GM21526 (cell line): Measurements from ENCODE around the gene SMIM9.

Source experiments
- ATAC-seq: cut with Tn5 transposase; IDR thresholded peaks from one replicate; pipeline ENCODE4 v1.9.1; 2021; ENCODE audit warnings: moderate library complexity; ENCODE audit not compliant: unreplicated experiment, low FRiP score

The SMIM9 gene

DNA sequence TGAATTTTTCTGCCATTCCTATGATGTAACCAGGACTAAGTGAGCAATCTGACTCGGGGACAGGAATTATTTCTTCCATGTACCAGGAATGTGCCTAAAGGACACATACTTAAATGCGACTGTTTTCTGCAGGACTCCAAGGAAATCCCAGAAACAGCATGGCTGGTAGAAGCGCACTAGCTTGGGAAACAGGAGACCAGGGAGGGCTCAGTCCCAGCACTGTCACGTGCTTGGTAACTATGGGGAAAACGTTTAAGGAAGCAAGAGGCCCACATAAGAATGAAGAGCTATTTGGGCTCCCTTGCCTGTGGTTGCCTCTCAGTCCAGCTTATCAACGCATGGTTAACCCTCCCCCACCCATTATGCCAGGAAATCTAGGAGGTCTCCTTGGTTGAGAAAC is 48.7 kb downstream of the SMIM9 start:
- ATAC-seq, result no peak

DNA sequence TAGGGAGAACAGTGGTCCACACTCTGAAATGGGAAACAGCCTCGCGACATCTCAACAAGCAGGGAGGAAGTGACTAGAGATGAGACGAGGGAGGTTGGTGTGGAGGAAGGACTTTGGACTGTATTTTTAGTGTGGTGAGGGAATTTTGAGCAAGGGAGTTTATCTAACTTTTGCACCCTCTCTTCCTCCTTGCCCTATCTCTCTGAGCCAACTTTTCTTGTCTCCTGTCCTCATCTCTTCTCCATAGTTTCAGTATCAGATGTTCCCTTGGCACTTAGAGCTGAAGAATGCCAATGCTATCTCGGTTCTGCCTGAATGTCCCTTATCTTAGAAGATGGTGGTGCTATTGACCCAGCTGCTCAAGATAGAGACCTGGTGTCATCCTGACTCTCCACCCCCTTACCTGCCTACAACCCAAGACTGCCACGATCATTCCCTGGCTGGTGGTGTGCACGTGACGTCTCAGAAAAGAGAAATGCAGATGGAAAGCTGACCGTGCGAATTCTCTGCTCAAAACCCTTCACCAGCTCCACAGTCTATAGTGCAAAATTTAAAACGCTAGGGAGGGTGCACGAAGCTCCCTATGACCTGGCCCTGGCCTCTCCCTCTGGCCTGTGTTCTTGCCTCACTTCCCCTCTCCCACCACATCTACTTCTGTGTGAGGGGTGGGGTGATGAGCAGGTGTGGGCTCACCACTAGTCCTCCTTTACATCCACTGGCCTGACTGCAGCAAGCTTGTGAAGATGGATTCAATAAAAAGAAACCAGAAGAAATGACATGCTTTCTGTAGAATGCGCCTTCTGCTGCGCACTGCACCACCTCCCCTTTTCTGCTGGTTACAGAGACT is 50.1 kb downstream of the SMIM9 start:
- ATAC-seq, result no peak

DNA sequence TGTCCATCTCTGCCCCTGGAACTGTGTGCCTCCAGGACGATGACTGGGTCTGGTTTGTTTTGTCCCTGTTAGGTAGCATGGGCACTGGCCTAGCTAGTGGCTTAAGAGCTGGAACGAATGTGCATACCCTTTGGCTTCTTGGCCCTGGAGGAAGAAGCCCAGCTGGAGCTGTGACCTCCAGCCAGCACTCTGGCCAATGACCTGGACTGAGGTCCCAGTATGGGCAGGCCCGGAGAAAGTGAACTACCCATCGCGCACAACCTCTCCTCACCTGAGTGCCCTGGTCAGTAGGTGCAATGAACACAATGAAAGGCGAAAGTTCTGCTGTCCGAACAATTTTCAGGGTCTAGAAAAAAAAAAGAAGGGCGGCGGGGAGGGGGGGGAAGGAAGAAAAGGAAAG is 53.5 kb downstream of the SMIM9 start:
- ATAC-seq, result no peak

DNA sequence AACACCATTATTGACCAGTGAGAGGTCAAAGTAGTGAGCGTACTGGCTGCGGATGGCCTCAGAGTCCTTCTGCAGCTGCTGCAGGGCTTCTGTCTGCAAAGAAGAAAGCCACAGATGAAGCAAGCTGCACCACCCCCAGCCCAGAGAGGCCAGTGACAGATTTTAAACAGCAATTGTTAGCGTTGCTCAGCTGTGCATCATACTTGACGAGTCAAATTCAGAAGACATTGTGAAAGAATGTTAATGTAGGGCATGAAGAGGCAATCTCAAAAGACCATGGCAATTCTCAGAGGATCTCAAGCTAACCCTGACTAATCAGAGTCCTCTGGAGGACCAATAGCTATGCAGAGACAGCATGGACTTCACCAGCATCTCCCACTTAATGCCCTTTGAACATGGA is 55.2 kb downstream of the SMIM9 start:
- ATAC-seq, result no peak

DNA sequence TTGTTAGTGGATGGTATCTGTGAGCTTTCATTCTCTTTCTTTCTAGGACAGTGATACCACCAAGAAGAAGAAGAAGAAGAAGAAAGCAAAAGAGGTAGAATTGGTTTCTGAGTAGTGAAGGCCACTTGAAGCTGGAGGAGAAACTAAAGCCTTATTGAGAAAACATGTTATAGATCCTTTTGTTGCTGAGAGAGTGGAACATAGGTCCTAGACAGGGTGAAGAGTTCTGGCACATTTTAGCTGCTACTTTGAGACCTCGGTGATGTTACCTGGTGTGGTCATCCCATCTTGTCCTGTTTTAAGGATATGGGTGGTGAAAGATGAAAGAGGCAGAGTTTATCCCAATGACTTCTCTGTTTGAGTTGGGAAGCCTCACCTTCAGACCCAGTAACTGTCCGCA is 57.7 kb downstream of the SMIM9 start:
- ATAC-seq, result no peak

DNA sequence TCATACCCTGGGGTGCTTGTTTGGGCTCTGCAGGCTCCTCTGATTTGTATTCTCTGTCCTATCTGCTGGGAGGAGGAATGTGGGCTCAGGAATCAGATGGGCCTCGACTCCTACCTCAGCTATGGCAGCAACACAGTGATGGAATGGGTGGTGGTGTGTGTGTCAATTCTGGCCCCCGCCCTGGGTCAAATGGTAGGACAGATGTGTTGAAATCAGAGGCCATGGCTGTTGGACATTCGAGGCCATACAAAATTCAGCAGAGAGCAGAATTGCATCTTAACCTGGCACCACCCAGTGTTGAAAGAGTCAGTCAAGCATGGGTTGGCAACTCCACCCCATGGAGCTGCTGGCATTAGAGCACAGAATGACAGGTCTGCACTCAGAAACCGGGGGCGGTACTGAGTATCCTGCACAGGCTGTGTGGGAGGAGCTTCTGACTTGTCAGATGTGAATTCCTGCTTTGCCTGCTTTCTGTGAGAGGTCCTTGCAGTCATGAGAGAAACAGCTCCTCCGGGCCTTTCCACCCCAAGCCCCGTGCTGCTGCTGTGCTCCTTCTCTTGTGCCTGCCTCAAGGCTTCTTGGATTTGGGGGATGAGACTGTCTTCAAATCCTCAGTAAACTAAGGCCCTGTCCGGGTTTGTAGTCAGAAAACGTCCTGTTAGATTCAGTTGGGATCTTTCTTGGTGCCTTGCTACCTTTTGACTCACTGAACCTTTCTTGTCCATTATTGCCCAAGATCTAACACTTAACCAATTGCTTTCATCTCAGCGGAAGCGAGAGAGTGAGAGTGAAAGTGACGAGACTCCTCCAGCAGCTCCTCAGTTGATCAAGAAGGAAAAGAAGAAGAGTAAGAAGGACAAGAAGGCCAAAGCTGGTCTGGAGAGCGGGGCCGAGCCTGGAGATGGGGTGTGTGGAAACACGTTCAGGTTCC is 58.8 kb downstream of the SMIM9 start:
- ATAC-seq, result no peak

DNA sequence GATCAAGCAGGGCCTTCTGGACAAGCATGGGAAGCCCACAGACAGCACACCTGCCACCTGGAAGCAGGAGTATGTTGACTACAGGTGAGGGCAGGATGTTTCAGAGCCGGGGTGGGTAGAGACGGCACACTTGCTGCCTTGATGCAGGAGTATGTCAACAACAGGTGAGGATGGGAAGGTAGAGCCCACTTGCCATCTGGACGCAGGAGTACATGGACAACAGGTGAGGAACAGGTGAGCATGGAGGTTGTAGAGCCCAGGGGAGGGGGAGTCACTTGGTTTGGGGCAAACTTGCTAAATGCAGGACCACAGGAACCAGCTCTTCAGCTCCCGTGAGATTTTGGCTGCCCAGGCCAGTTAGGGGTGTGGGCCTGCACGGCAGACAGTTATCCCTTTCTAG is 59.8 kb downstream of the SMIM9 start:
- no peak for ATAC-seq
